HEK293 (cell line): Measurements from ENCODE around the gene HSD17B8.

Experiments used
- CTCF ChIA-PET: fragments of 350-600 bp; formaldehyde crosslinking; extraction: SDS; loops from one replicate; lab custom pipeline; 2021; ENCODE audit warnings: antibody characterized with exemption; lab: Yijun Ruan, JAX
- POLR2A ChIA-PET: fragments of 300-600 bp; formaldehyde crosslinking; extraction: SDS; loops from one replicate; lab custom pipeline; 2020; ENCODE audit warnings: antibody characterized with exemption, inconsistent platforms; lab: Yijun Ruan, JAX
- H3K27ac ChIP-seq: fragments of 200-500 bp; sonication (Bioruptor generic); 2 replicates; pipeline ENCODE4 v1.5.1; 2014; ENCODE audit warnings: low read depth, low read length, control low read depth, inconsistent platforms; ENCODE audit errors: extremely low read depth
- H3K36me3 ChIP-seq, 2 experiments: fragments of 200-500 bp in 1 of 2; sonication (Bioruptor generic) in 1 of 2; 1 replicate in 1 of 2; 2 replicates in 1 of 2; pipeline ENCODE4 v1.5.1; 2014 to 2017; ENCODE audit warnings: inconsistent platforms in 2 of 2, low read length in 2 of 2; ENCODE audit not compliant: control insufficient read depth in 2 of 2, insufficient read depth in 1 of 2
- H3K4me1 ChIP-seq: fragments of 200-500 bp; sonication (Bioruptor generic); 2 replicates; pipeline ENCODE4 v1.5.1; 2014; ENCODE audit warnings: mild to moderate bottlenecking, low read length, inconsistent platforms; ENCODE audit not compliant: control insufficient read depth, insufficient read depth
- H3K4me3 ChIP-seq: 2 replicates; pipeline ENCODE4 v1.5.1; 2011; ENCODE audit warnings: low read depth, mild to moderate bottlenecking, control low read depth, low read length, moderate library complexity
- H3K9me3 ChIP-seq: fragments of 200-500 bp; sonication (Bioruptor generic); 2 replicates; pipeline ENCODE4 v1.5.1; 2014; ENCODE audit warnings: low read depth, low read length, inconsistent platforms; ENCODE audit not compliant: control insufficient read depth, insufficient read depth
- BCL11A ChIP-seq: fragments of 450-650 bp; formaldehyde crosslinking; IDR thresholded peaks from 2 replicates; pipeline ENCODE4 v1.5.1; 2016; ENCODE audit warnings: low read depth, missing biosample characterization, missing genetic modification characterization
- BCL11B ChIP-seq: fragments of 450-650 bp; formaldehyde crosslinking; IDR thresholded peaks from 2 replicates; pipeline ENCODE4 v1.5.1; 2016; ENCODE audit warnings: low read depth, missing biosample characterization, missing genetic modification characterization
- GLIS1 ChIP-seq: fragments of 450-650 bp; formaldehyde crosslinking; IDR thresholded peaks from 2 replicates; pipeline ENCODE4 v1.5.1; 2016; ENCODE audit warnings: missing biosample characterization, missing genetic modification characterization
- GLIS2 ChIP-seq: fragments of 450-650 bp; formaldehyde crosslinking; IDR thresholded peaks from 2 replicates; pipeline ENCODE4 v1.5.1; 2016; ENCODE audit warnings: missing biosample characterization, missing genetic modification characterization
- HOXA7 ChIP-seq: sonication (generic); formaldehyde crosslinking; IDR thresholded peaks from 2 replicates; pipeline ENCODE4 v1.8.1; 2022; ENCODE audit warnings: missing genetic modification reagents, borderline replicate concordance
- KLF9 ChIP-seq: fragments of 450-650 bp; formaldehyde crosslinking; IDR thresholded peaks from 2 replicates; pipeline ENCODE4 v1.5.1; 2016; ENCODE audit warnings: missing biosample characterization, missing genetic modification characterization, low read depth
- MEIS1 ChIP-seq: sonication (generic); formaldehyde crosslinking; IDR thresholded peaks from 2 replicates; pipeline ENCODE4 v1.8.1; 2022; ENCODE audit warnings: missing genetic modification reagents, mild to moderate bottlenecking, borderline replicate concordance
- RBAK ChIP-seq: fragments of 450-650 bp; formaldehyde crosslinking; IDR thresholded peaks from 2 replicates; pipeline ENCODE4 v1.5.1; 2016; ENCODE audit warnings: missing biosample characterization, missing genetic modification characterization
- ZNF266 ChIP-seq: fragments of 450-650 bp; formaldehyde crosslinking; IDR thresholded peaks from 2 replicates; pipeline ENCODE4 v1.5.1; 2016; ENCODE audit warnings: missing biosample characterization, missing genetic modification characterization, low read depth
- ZNF37A ChIP-seq: fragments of 450-650 bp; IDR thresholded peaks from 2 replicates; pipeline ENCODE4 v1.5.1; 2018; ENCODE audit warnings: missing biosample characterization, missing genetic modification characterization
- ZNF404 ChIP-seq: fragments of 450-650 bp; formaldehyde crosslinking; IDR thresholded peaks from 2 replicates; pipeline ENCODE4 v1.5.1; 2017; ENCODE audit warnings: missing biosample characterization, missing genetic modification characterization
- ZNF426 ChIP-seq: fragments of 450-650 bp; formaldehyde crosslinking; IDR thresholded peaks from 2 replicates; pipeline ENCODE4 v1.5.1; 2017; ENCODE audit warnings: missing biosample characterization, missing genetic modification characterization, mild to moderate bottlenecking, inconsistent platforms, moderate library complexity
- ZNF561 ChIP-seq: fragments of 450-650 bp; IDR thresholded peaks from 2 replicates; pipeline ENCODE4 v1.5.1; 2018; ENCODE audit warnings: missing biosample characterization, missing genetic modification characterization, borderline replicate concordance
- ZNF600 ChIP-seq: fragments of 450-650 bp; formaldehyde crosslinking; IDR thresholded peaks from 2 replicates; pipeline ENCODE4 v1.5.1; 2016; ENCODE audit warnings: missing biosample characterization, missing genetic modification characterization
- ZNF768 ChIP-seq: fragments of 450-650 bp; formaldehyde crosslinking; IDR thresholded peaks from 2 replicates; pipeline ENCODE4 v1.5.1; 2018; ENCODE audit warnings: missing biosample characterization, mild to moderate bottlenecking, missing genetic modification characterization
- ZNF785 ChIP-seq: fragments of 450-650 bp; formaldehyde crosslinking; IDR thresholded peaks from 2 replicates; pipeline ENCODE4 v1.5.1; 2016; ENCODE audit warnings: missing biosample characterization, missing genetic modification characterization
- ZSCAN5A ChIP-seq: fragments of 450-650 bp; formaldehyde crosslinking; IDR thresholded peaks from 2 replicates; pipeline ENCODE4 v1.5.1; 2016; ENCODE audit warnings: missing biosample characterization, missing genetic modification characterization
- TF ChIP-seq, protein P1 (sequence below): fragments of 450-650 bp; formaldehyde crosslinking; IDR thresholded peaks from 2 replicates; pipeline ENCODE4 v1.5.1; 2017; ENCODE audit warnings: missing biosample characterization, missing genetic modification characterization

The HSD17B8 gene

DNA sequence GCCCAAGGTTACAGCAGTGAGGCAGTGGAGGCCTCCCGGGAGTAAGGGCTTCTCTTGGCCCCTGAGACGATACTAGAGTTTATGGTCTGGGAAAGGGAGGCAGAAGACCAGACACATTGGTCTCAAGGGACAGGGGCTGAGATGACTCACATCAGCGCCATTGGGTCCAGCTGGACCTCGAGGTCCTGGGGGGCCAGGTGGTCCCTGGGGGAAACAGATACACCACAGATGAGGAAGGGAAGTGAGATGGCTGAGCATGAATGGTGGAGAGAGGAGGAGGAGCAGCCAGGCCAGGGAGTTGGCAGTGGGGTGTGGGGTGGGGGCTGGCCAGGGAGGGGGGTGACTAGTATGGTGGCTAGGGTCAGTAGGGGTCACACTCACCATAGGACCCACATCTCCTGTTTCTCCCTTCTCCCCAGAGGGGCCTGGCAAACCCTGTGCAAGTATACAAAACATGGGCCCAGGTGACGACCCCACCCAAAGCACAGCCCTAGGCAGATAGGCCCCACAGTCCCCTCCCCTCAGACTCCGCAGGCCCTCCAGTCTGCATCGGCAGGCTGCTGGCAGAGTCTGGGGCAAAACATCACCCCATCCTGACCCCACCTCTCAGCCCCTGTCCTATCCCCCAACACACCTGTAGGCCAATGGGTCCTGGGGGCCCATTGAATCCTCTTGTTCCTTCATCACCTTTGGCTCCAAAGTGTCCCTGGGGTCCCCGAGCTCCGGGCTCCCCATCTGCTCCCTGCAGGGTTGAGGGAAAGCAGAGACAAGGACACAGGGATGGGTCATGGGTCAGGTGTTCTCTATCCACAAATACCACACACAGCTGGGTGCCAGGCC lies 34.1 kb upstream of the HSD17B8 start:
- Histone ChIP-seq H3K4me3 (no peak overlapping the region), H3K36me3 (no peaks in the 10 kb centered on the region), H3K4me1 (no peaks in the 10 kb centered on the region), H3K9me3 (no peaks in the 10 kb centered on the region), H3K27ac (no peak overlapping the region)
- ChIA-PET CTCF (interaction anchor here (0.6 kb wide), 1 partner anchor 331 kb away, joined by 4 read pairs; no protein-coding TSS in a partner anchor), POLR2A (no interaction called here)
- TF ChIP-seq, protein P1, sequence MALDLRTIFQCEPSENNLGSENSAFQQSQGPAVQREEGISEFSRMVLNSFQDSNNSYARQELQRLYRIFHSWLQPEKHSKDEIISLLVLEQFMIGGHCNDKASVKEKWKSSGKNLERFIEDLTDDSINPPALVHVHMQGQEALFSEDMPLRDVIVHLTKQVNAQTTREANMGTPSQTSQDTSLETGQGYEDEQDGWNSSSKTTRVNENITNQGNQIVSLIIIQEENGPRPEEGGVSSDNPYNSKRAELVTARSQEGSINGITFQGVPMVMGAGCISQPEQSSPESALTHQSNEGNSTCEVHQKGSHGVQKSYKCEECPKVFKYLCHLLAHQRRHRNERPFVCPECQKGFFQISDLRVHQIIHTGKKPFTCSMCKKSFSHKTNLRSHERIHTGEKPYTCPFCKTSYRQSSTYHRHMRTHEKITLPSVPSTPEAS (tag by site-specific recombination), result no peak
- TF ChIP-seq ZNF404 (tag by site-specific recombination) (no peak), ZNF266 (no peak), ZSCAN5A (tag by site-specific recombination) (no peak), KLF9 (tag by site-specific recombination) (no peak), ZNF561 (tag by site-specific recombination) (no peak), GLIS2 (tag by site-specific recombination) (no peak), RBAK (tag by site-specific recombination) (no peak)

DNA sequence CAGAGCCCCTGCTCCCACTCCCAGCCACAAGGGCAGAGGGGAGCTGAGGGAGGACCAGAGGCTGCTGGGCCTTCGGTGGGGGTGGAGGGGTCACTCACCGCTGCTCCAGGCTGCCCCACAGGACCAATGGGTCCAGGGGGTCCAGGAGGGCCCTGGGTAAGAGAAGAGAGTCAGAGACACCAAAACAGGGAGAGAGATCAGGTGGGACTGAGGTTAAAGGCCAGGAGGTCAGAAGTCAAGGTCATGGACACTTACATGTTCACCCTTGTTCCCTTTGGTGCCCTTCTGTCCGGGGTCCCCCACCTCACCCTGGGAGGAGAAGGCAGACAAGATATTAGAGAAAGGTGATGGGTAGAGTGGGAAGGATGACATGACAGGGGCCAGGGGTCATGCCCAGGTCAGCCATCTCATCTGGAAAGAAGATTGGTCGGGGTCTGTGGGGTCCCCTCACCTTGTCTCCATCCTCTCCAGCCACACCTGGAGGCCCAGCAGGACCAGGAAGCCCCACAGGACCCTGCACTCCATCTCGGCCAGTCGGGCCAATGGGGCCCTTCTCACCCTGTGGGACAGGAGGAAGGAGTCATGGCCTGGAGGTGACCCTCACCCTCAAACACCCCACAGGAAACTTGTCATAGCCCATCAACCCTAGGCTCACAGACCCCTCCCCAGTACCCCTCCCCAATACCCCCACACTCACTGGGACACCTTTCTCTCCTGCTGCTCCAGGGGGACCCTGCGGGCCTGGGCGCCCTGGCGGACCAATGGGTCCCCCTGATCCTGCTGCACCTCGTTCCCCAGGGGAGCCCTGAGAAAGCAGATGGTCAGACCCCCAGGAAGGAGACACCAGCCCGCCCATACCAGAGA lies 33.2 kb upstream of the HSD17B8 start:
- Histone ChIP-seq H3K4me3 (no peak overlapping the region), H3K4me1 (no peaks in the 10 kb centered on the region), H3K9me3 (no peaks in the 10 kb centered on the region), H3K36me3 (no peaks in the 10 kb centered on the region), H3K27ac (no peak overlapping the region)
- no peak for TF ChIP-seq MEIS1
- TF ChIP-seq BCL11A (tag by site-specific recombination), result peak; percentile 96
- peak; percentile 95 for TF ChIP-seq BCL11B
- POLR2A ChIA-PET, result interaction anchor here (0.6 to 0.7 kb wide), 2 partner anchors 127 to 311 kb away, joined by 4 to 5 read pairs; partner anchors contain the start of gene RGL2
- CTCF ChIA-PET, result interaction anchor here (0.6 to 1.5 kb wide), 3 partner anchors 9 to 332 kb away, joined by 3 to 9 read pairs (median 4); no protein-coding TSS in a partner anchor

- Histone ChIP-seq H3K4me3 (no peak overlapping the region), H3K27ac (no peak overlapping the region), H3K9me3 (no peaks in the 10 kb centered on the region), H3K36me3 (no peaks in the 10 kb centered on the region), H3K4me1 (no peaks in the 10 kb centered on the region)
- TF ChIP-seq ZNF768 (tag by site-specific recombination), result no peak
- TF ChIP-seq ZNF37A, result no peak
- no peak for TF ChIP-seq HOXA7 (CRISPR knock-in tag)
- TF ChIP-seq GLIS1 (tag by site-specific recombination), result peak; percentile 20; the same call in 1 of the 2 replicates
- TF ChIP-seq, protein P1 (tag by site-specific recombination), result no peak
- TF ChIP-seq ZNF426 (tag by site-specific recombination), result no peak
- TF ChIP-seq ZNF600, result no peak
- TF ChIP-seq ZNF785, result no peak
- POLR2A ChIA-PET, result interaction anchor here (0.6 to 0.9 kb wide), 3 partner anchors 127 to 312 kb away, joined by 3 to 5 read pairs (median 4); partner anchors contain the start of gene RGL2
- CTCF ChIA-PET, result interaction anchor here (0.6 to 1.9 kb wide), 19 partner anchors 10 to 304 kb away, joined by 3 to 9 read pairs (median 3); no protein-coding TSS in a partner anchor
These were observed 32.4 kb upstream of the HSD17B8 start for GRCh38 chr6:33171880-33172687.
